ENCODE measurements around the gene DENND1B. TPM values are rescaled to one million over a fixed set of nuclear protein-coding genes. Genes with fewer than 3 reads are reported as not detected.

DENND1B gene
- total and polyA plus RNA-seq, 2 experiments from 2014 or later = 3.7 to 18.6 TPM

DNA sequence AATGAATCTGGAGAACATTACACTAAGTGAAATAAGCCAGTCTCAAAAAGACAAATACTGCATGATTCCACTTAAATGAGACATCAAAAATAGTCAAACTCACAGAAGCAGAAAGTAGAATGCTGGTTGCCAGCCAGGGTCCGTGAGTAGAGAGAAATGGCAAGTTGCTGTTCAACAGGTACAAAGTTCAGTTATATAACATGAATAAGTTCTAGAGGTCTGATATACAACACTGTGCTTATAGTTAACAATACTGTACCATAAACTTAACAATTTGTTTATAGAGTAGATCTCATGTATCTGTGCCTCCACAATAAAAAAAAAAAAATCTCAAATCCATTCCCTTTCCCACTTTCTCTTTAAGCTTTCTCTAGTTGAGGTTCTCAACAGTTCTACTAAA is 83.5 kb downstream of the DENND1B start:
- no peak overlapping the region for H3K4me2 ChIP-seq
- H3K4me3 ChIP-seq = no peak overlapping the region
- DNase-seq (ENCODE audit: low spot score) = no peak
- H3K27me3 ChIP-seq = no peaks in the 10 kb centered on the region
- H3K9me2 ChIP-seq (replicated peaks; ENCODE audit: insufficient read depth) = no peaks in the 10 kb centered on the region
- no peak overlapping the region for H3K27ac ChIP-seq
- 67% methylated on average over 1 of the region's 1 CpG for WGBS (ENCODE audit: low lambda C conversion rate, missing lambda C conversion rate)
- no peaks in the 10 kb centered on the region for H3K79me2 ChIP-seq
- no peaks in the 10 kb centered on the region for H3K36me3 ChIP-seq (replicated peaks; ENCODE audit: insufficient read depth, low read depth)
- H4K20me1 ChIP-seq (ENCODE audit: insufficient read depth, poor library complexity, severe bottlenecking) = no peaks in the 10 kb centered on the region
- peaks cover 12% of the 10 kb centered on the region for H3K9me3 ChIP-seq (ENCODE audit: low read depth)
- H3K4me1 ChIP-seq (ENCODE audit: insufficient read depth) = no peaks in the 10 kb centered on the region
- no peak overlapping the region for H2AFZ ChIP-seq
- TF ChIP-seq EZH2phosphoT487 (IDR thresholded peaks at IDR 0.05; ENCODE audit: low read depth, severe bottlenecking, unreplicated experiment) = no peak
- TF ChIP-seq, protein P1, sequence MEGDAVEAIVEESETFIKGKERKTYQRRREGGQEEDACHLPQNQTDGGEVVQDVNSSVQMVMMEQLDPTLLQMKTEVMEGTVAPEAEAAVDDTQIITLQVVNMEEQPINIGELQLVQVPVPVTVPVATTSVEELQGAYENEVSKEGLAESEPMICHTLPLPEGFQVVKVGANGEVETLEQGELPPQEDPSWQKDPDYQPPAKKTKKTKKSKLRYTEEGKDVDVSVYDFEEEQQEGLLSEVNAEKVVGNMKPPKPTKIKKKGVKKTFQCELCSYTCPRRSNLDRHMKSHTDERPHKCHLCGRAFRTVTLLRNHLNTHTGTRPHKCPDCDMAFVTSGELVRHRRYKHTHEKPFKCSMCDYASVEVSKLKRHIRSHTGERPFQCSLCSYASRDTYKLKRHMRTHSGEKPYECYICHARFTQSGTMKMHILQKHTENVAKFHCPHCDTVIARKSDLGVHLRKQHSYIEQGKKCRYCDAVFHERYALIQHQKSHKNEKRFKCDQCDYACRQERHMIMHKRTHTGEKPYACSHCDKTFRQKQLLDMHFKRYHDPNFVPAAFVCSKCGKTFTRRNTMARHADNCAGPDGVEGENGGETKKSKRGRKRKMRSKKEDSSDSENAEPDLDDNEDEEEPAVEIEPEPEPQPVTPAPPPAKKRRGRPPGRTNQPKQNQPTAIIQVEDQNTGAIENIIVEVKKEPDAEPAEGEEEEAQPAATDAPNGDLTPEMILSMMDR (IDR thresholded peaks at IDR 0.05; ENCODE audit: poor library complexity) = no peak
- TF ChIP-seq EZH2 (IDR thresholded peaks at IDR 0.05; ENCODE audit: borderline replicate concordance) = no peak

DNA sequence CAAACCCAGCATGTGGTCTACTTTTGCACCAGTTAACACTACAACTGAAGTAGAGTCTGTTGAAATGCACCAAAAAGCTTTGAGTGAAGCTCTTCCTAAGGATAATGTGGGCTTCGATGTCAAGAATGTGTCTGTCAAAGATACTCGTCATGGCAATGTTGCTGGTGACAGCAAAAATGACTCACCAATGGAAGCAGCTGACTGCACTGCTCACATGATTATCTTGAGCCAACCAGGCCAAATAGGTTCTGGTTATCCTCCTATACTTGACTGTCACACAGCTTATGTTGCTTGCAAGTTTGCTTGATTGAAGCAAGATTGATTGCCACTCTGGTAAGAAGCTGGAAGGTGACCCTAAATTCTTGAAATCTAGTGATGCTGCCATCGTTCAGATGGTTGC is 85.2 kb downstream of the DENND1B start:
- H3K36me3 ChIP-seq (replicated peaks; ENCODE audit: insufficient read depth, low read depth) = no peaks in the 10 kb centered on the region
- H3K27me3 ChIP-seq = no peaks in the 10 kb centered on the region
- no peaks in the 10 kb centered on the region for H3K4me1 ChIP-seq (ENCODE audit: insufficient read depth)
- no peak overlapping the region for H3K27ac ChIP-seq
- no peak overlapping the region for H3K4me2 ChIP-seq
- H4K20me1 ChIP-seq (ENCODE audit: insufficient read depth, poor library complexity, severe bottlenecking) = no peaks in the 10 kb centered on the region
- TF ChIP-seq EZH2phosphoT487 (IDR thresholded peaks at IDR 0.05; ENCODE audit: low read depth, severe bottlenecking, unreplicated experiment) (no peak), EZH2 (IDR thresholded peaks at IDR 0.05; ENCODE audit: borderline replicate concordance) (no peak)
- TF ChIP-seq, protein P1 (IDR thresholded peaks at IDR 0.05; ENCODE audit: poor library complexity) = no peak
- H3K79me2 ChIP-seq = no peaks in the 10 kb centered on the region
- H3K4me3 ChIP-seq = no peak overlapping the region
- DNase-seq (ENCODE audit: low spot score) = no peak
- 99% methylated on average over 3 of the region's 3 CpGs for WGBS (ENCODE audit: low lambda C conversion rate, missing lambda C conversion rate)
- no peaks in the 10 kb centered on the region for H3K9me2 ChIP-seq (replicated peaks; ENCODE audit: insufficient read depth)
- peaks cover 12% of the 10 kb centered on the region for H3K9me3 ChIP-seq (ENCODE audit: low read depth)
- no peak overlapping the region for H2AFZ ChIP-seq

DNA sequence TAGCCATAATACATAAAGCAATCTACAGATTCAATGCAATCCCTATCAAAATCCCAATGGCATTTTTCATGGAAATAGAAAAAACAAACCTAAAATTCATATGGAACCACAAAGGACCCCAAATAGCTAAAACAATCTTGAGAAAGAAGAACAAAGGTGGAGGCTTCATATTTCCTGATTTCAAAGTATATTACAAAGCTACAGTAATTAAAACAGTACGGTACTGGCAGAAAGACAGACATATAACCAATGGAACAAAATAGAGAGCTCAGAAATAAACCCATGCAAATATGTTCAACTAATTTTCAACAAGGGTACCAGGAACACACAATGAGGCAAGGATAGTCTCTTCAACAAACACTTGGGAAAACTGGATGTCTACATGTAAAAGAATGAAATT is 87.0 kb downstream of the DENND1B start:
- TF ChIP-seq, protein P1 (IDR thresholded peaks at IDR 0.05; ENCODE audit: poor library complexity) = no peak
- TF ChIP-seq EZH2phosphoT487 (IDR thresholded peaks at IDR 0.05; ENCODE audit: low read depth, severe bottlenecking, unreplicated experiment) = no peak
- no peak for TF ChIP-seq EZH2 (IDR thresholded peaks at IDR 0.05; ENCODE audit: borderline replicate concordance)
- H3K4me3 ChIP-seq = no peak overlapping the region
- peaks cover 12% of the 10 kb centered on the region for H3K9me3 ChIP-seq (ENCODE audit: low read depth)
- DNase-seq (ENCODE audit: low spot score) = no peak
- no peak overlapping the region for H2AFZ ChIP-seq
- no peak overlapping the region for H3K27ac ChIP-seq
- no peaks in the 10 kb centered on the region for H4K20me1 ChIP-seq (ENCODE audit: insufficient read depth, poor library complexity, severe bottlenecking)
- 96% methylated on average over 1 of the region's 1 CpG for WGBS (ENCODE audit: low lambda C conversion rate, missing lambda C conversion rate)
- no peaks in the 10 kb centered on the region for H3K9me2 ChIP-seq (replicated peaks; ENCODE audit: insufficient read depth)
- no peaks in the 10 kb centered on the region for H3K4me1 ChIP-seq (ENCODE audit: insufficient read depth)
- no peaks in the 10 kb centered on the region for H3K27me3 ChIP-seq
- H3K4me2 ChIP-seq = no peak overlapping the region
- no peaks in the 10 kb centered on the region for H3K79me2 ChIP-seq
- H3K36me3 ChIP-seq (replicated peaks; ENCODE audit: insufficient read depth, low read depth) = no peaks in the 10 kb centered on the region
